H1 (cell line): ENCODE results near the gene BCL11A. TPM values are rescaled to one million over a fixed set of nuclear protein-coding genes. Genes with fewer than 3 reads are reported as not detected.

Experiments used
- CTCF ChIA-PET: fragments of 300-600 bp; sonication (Branson Sonifier 250); formaldehyde crosslinking; loops from one replicate; lab custom pipeline; 2021; ENCODE audit not compliant: partially characterized antibody; lab: Charles Lee
- POLR2A ChIA-PET: fragments of 300-600 bp; sonication (Branson Sonifier 250); formaldehyde crosslinking; loops from one replicate; lab custom pipeline; 2021; ENCODE audit warnings: inconsistent platforms; ENCODE audit not compliant: partially characterized antibody; lab: Charles Lee
- DNase-seq, 2 experiments: peaks; one replicate each; pipeline versions ENCODE4 v3.0.0 to v3.0.0-alpha.2; 2010 to 2022; ENCODE audit warnings: low spot score in 2 of 2, low read depth in 1 of 2, mixed read lengths in 1 of 2
- FAIRE-seq: peaks from 2 replicates; lab custom pipeline; 2011; peaks lifted over from hg19 to GRCh38; lab: Jason Lieb, UNC
- H2AFZ ChIP-seq: 2 replicates; pipeline ENCODE4 v1.8.1; 2012; ENCODE audit warnings: low read length, inconsistent platforms
- H2AK5ac ChIP-seq: 2 replicates; pipeline ENCODE4 v1.6.1; 2013; ENCODE audit warnings: low read depth, low read length
- H2BK120ac ChIP-seq: replicated peaks from 2 replicates; pipeline ENCODE3; 2013; ENCODE audit warnings: low read depth, low read length, inconsistent platforms
- H2BK12ac ChIP-seq: 2 replicates; pipeline ENCODE4 v1.6.1; 2013; ENCODE audit warnings: low read depth, low read length
- H2BK15ac ChIP-seq: 2 replicates; pipeline ENCODE4 v1.6.1; 2013; ENCODE audit warnings: low read length
- H2BK20ac ChIP-seq: 2 replicates; pipeline ENCODE4 v1.6.1; 2013; ENCODE audit warnings: low read length
- H2BK5ac ChIP-seq: 2 replicates; pipeline ENCODE4 v1.6.1; 2013; ENCODE audit warnings: low read depth, low read length
- H3K14ac ChIP-seq: 2 replicates; pipeline ENCODE4 v1.6.1; 2013; ENCODE audit warnings: inconsistent platforms; ENCODE audit not compliant: insufficient read length
- H3K18ac ChIP-seq: 2 replicates; pipeline ENCODE4 v1.6.1; 2013; ENCODE audit warnings: low read length; ENCODE audit errors: extremely low read depth
- H3K23ac ChIP-seq: 2 replicates; pipeline ENCODE4 v1.6.1; 2013; ENCODE audit warnings: inconsistent platforms; ENCODE audit not compliant: insufficient read length
- H3K23me2 ChIP-seq: 2 replicates; pipeline ENCODE4 v1.6.1; 2013; ENCODE audit warnings: low read depth, low read length
- H3K27ac ChIP-seq: 2 replicates; pipeline ENCODE4 v1.6.1; 2011; ENCODE audit warnings: low read depth, low read length, inconsistent platforms
- H3K27me3 ChIP-seq, 4 experiments: replicated peaks in 1 of 4; 1 replicate in 1 of 4; 2 replicates in 3 of 4; pipeline versions ENCODE4 v1.6.1 to v1.8.1; 2011 to 2013; ENCODE audit warnings: low read length in 3 of 4, mild to moderate bottlenecking in 3 of 4, inconsistent platforms in 2 of 4, mixed read lengths in 2 of 4, moderate library complexity in 1 of 4; ENCODE audit not compliant: control insufficient read depth in 3 of 4, insufficient read depth in 3 of 4; ENCODE audit errors: extremely low read depth in 1 of 4
- H3K36me3 ChIP-seq, 4 experiments: 2 replicates each; pipeline versions ENCODE4 v1.6.1 to v1.8.1; 2011 to 2013; ENCODE audit warnings: mild to moderate bottlenecking in 4 of 4, low read length in 3 of 4, moderate library complexity in 2 of 4, control low read depth in 1 of 4, inconsistent platforms in 1 of 4; ENCODE audit not compliant: insufficient read depth in 4 of 4, control insufficient read depth in 2 of 4
- H3K4ac ChIP-seq: replicated peaks from 2 replicates; pipeline ENCODE3; 2013; ENCODE audit warnings: low read length, low read depth, mixed read lengths, inconsistent platforms; ENCODE audit not compliant: insufficient read length
- H3K4me1 ChIP-seq, 4 experiments: replicated peaks in 1 of 4; 1 replicate in 1 of 4; 2 replicates in 3 of 4; pipeline versions ENCODE4 v1.6.1 to v1.8.1; 2011 to 2013; ENCODE audit warnings: low read length in 3 of 4, inconsistent platforms in 2 of 4, mixed read lengths in 1 of 4; ENCODE audit not compliant: insufficient read depth in 4 of 4, control insufficient read depth in 3 of 4
- H3K4me2 ChIP-seq, 2 experiments: 2 replicates each; pipeline versions ENCODE4 v1.6.1 to v1.8.1; 2011 to 2013; ENCODE audit warnings: low read depth in 2 of 2, low read length in 2 of 2, control low read depth in 1 of 2, inconsistent platforms in 1 of 2, mild to moderate bottlenecking in 1 of 2; ENCODE audit not compliant: insufficient read depth in 1 of 2
- H3K4me3 ChIP-seq, 4 experiments: fragments of 200-600, 300-600 bp in 1 of 4; sonication (generic), shearing (Covaris generic), sonication (Bioruptor Twin) in 1 of 4; 2 replicates each; pipeline versions ENCODE4 v1.5.1 to v1.8.1; 2011 to 2016; ENCODE audit warnings: low read length in 4 of 4, low read depth in 3 of 4, control low read depth in 2 of 4, inconsistent platforms in 2 of 4, mild to moderate bottlenecking in 2 of 4, mixed read lengths in 1 of 4, moderate library complexity in 1 of 4; ENCODE audit not compliant: insufficient read depth in 2 of 4; ENCODE audit errors: extremely low read depth in 1 of 4
- H3K56ac ChIP-seq: replicated peaks from 2 replicates; pipeline ENCODE3; 2013; ENCODE audit warnings: low read depth, mild to moderate bottlenecking, mixed read lengths, low read length, inconsistent platforms; ENCODE audit not compliant: insufficient read length
- H3K79me1 ChIP-seq: 2 replicates; pipeline ENCODE4 v1.6.1; 2013; ENCODE audit warnings: low read depth, low read length, control low read depth
- H3K79me2 ChIP-seq, 2 experiments: 2 replicates each; pipeline versions ENCODE4 v1.6.1 to v1.8.1; 2012 to 2013; ENCODE audit warnings: low read length in 2 of 2, mild to moderate bottlenecking in 2 of 2, inconsistent platforms in 1 of 2; ENCODE audit not compliant: insufficient read depth in 2 of 2, control insufficient read depth in 1 of 2
- H3K9ac ChIP-seq, 4 experiments: replicated peaks in 1 of 4; 1 replicate in 1 of 4; 2 replicates in 3 of 4; pipeline versions ENCODE4 v1.6.1 to v1.8.1; 2011 to 2013; ENCODE audit warnings: low read depth in 3 of 4, low read length in 3 of 4, control low read depth in 2 of 4, mild to moderate bottlenecking in 2 of 4, moderate library complexity in 2 of 4, inconsistent platforms in 1 of 4; ENCODE audit errors: extremely low read depth in 1 of 4
- H3K9me3 ChIP-seq, 2 experiments: 2 replicates each; pipeline versions ENCODE4 v1.6.1 to v1.8.1; 2012 to 2013; ENCODE audit warnings: mild to moderate bottlenecking in 2 of 2, moderate library complexity in 2 of 2, control low read depth in 1 of 2, inconsistent platforms in 1 of 2, low read depth in 1 of 2, low read length in 1 of 2, mixed read lengths in 1 of 2; ENCODE audit not compliant: insufficient read depth in 2 of 2
- H4K20me1 ChIP-seq, 2 experiments: replicated peaks in 1 of 2; 2 replicates each; pipeline versions ENCODE3 to v1.8.1; 2011 to 2013; ENCODE audit warnings: inconsistent platforms in 2 of 2, low read length in 2 of 2, mild to moderate bottlenecking in 1 of 2; ENCODE audit not compliant: insufficient read depth in 2 of 2, control insufficient read depth in 1 of 2
- H4K5ac ChIP-seq: 2 replicates; pipeline ENCODE4 v1.6.1; 2013; ENCODE audit warnings: low read length, low read depth, mixed read lengths, inconsistent platforms; ENCODE audit not compliant: insufficient read length
- H4K8ac ChIP-seq: 2 replicates; pipeline ENCODE4 v1.8.0; 2013; ENCODE audit warnings: mild to moderate bottlenecking, moderate library complexity, low read length, inconsistent platforms; ENCODE audit not compliant: insufficient read depth; ENCODE audit errors: extremely low read depth
- H4K91ac ChIP-seq: replicated peaks from 2 replicates; pipeline ENCODE3; 2013; ENCODE audit warnings: low read length, mixed read lengths, inconsistent platforms; ENCODE audit not compliant: insufficient read length
- BCL11A ChIP-seq, 2 experiments: IDR thresholded peaks; one replicate each; pipeline ENCODE4 v1.6.1; 2011; ENCODE audit warnings: low read depth in 2 of 2, low read length in 2 of 2, mild to moderate bottlenecking in 2 of 2
- CBX5 ChIP-seq: fragments of 300-800, 300-1000 bp; sonication (generic); IDR thresholded peaks from 2 replicates; pipeline ENCODE4 v1.7.1; 2016; ENCODE audit warnings: antibody characterized with exemption, low read length, low read depth
- FOSL1 ChIP-seq: IDR thresholded peaks from 2 replicates; pipeline ENCODE4 v1.6.1; 2011; ENCODE audit warnings: mild to moderate bottlenecking, low read depth, low read length, moderate library complexity; ENCODE audit not compliant: insufficient read depth
- HDAC6 ChIP-seq: IDR thresholded peaks from one replicate; pipeline ENCODE4 v1.7.1; 2012; ENCODE audit warnings: low read depth, mild to moderate bottlenecking, inconsistent platforms, low read length, moderate library complexity
- POU5F1 ChIP-seq: IDR thresholded peaks from 2 replicates; pipeline ENCODE4 v1.6.1; 2011; ENCODE audit warnings: low read depth, mild to moderate bottlenecking, low read length, moderate library complexity
- RNF2 ChIP-seq: fragments of 200-900, 300-1000 bp; sonication (generic); IDR thresholded peaks from 2 replicates; pipeline ENCODE4 v1.7.1; 2016; ENCODE audit warnings: borderline replicate concordance, low read depth, mild to moderate bottlenecking, antibody characterized with exemption, low read length; ENCODE audit not compliant: poor library complexity, severe bottlenecking; ENCODE audit errors: missing control alignments
- RXRA ChIP-seq: IDR thresholded peaks from 2 replicates; pipeline ENCODE4 v1.6.1; 2011; ENCODE audit warnings: low read depth, mild to moderate bottlenecking, low read length, moderate library complexity; ENCODE audit not compliant: insufficient read depth
- SAP30 ChIP-seq: fragments of 300-600 bp; sonication (generic); IDR thresholded peaks from 2 replicates; pipeline ENCODE4 v1.7.1; 2012; ENCODE audit warnings: low read length, moderate library complexity, mild to moderate bottlenecking, inconsistent platforms; ENCODE audit not compliant: insufficient read depth, insufficient replicate concordance
- SIRT6 ChIP-seq: IDR thresholded peaks from one replicate; pipeline ENCODE4 v1.7.1; 2012; ENCODE audit warnings: low read length, inconsistent platforms
- SP2 ChIP-seq: IDR thresholded peaks from 2 replicates; pipeline ENCODE4 v1.6.1; 2012; ENCODE audit warnings: mild to moderate bottlenecking, low read length, inconsistent platforms
- SRF ChIP-seq: IDR thresholded peaks from 2 replicates; pipeline ENCODE4 v1.6.1; 2011; ENCODE audit warnings: mild to moderate bottlenecking, low read depth, low read length, moderate library complexity
- TAF7 ChIP-seq: optimal IDR thresholded peaks from 2 replicates; pipeline ENCODE3; 2011; ENCODE audit warnings: low read depth, mild to moderate bottlenecking, inconsistent platforms, low read length, moderate library complexity, borderline replicate concordance
- TEAD4 ChIP-seq: IDR thresholded peaks from 2 replicates; pipeline ENCODE4 v1.6.1; 2012; ENCODE audit warnings: low read depth, low read length, inconsistent platforms, mixed read lengths
- WGBS, 2 experiments: shearing (Covaris generic) in 1 of 2; methylation state at CpG; one replicate each; pipeline versions ENCODE4 v1.1.6 to v1.1.7; 2013 to 2015; ENCODE audit warnings: low lambda C conversion rate in 2 of 2, mixed read lengths in 2 of 2, inconsistent platforms in 1 of 2, low coverage in 1 of 2, missing lambda C conversion rate in 1 of 2; ENCODE audit not compliant: insufficient replicate concordance in 2 of 2, insufficient coverage in 1 of 2, insufficient read length in 1 of 2; ENCODE audit errors: extremely low coverage in 1 of 2, missing lambda C conversion rate in 1 of 2; 5-methylcytosine and 5-hydroxymethylcytosine counted together
- polyA plus RNA-seq, 7 experiments: library from polyadenylated mRNA; depleted of rRNA in 3 of 7; stranded (reverse) in 5 of 7; unstranded in 2 of 7; fragments of >200 nt in 5 of 7; fragments of 200-250 nt in 2 of 7; gene quantifications; 1 replicate in 5 of 7; 2 replicates in 1 of 7; 4 replicates in 1 of 7; pipeline versions ENCODE4 v1.2.1 to v1.2.3, GENCODE V29; 2011 to 2013; ENCODE audit warnings: missing spikeins in 2 of 7, mixed read lengths in 2 of 7
- total RNA-seq: library from RNA; stranded (reverse); fragmentation: NEBNext Ultra II Directional; extraction: Animal tissue kit (Norgen Biotek cat#: 25700); gene quantifications from 2 replicates; pipeline ENCODE4 v1.2.1, GENCODE V29; 2021

BCL11A gene
- total and polyA plus RNA-seq, 2 of the 8 experiments (the other 6 are each of a cell fraction or from before 2014, with no cell fraction given): 11.9 to 59.3 TPM

DNA sequence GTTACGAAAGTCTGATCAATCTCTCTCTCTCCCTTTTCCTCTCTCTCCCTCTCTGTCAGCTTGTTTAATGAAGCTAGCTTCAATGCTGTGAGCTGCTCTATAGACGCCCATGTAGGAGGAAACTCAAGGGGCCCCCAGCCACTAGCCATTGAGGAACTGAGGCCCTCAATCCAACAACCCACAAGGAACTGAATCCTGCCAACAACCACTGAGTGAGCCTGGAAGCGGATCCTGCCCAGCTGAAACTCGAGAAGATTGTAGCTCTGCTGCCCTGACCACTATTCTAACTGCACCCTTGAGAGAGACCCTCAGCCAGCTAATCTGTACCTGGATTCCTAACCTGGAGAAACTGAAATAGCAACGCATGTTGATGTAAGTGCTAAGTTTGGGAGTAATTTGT is 129.2 kb downstream of the BCL11A start:
- peaks cover 0 to 14% (median 4%) of the 10 kb centered on the region in 4 experiments; a peak in 2 of 8 replicates for H3K36me3 ChIP-seq
- no peak overlapping the region for H4K5ac ChIP-seq
- no peak for DNase-seq
- no peaks in the 10 kb centered on the region for H4K20me1 ChIP-seq
- no peaks in the 10 kb centered on the region for H3K79me1 ChIP-seq
- H3K18ac ChIP-seq: no peak overlapping the region
- peaks cover 0 to 12% (median 8%) of the 10 kb centered on the region in 4 experiments; a peak in 4 of 7 replicates for H3K4me1 ChIP-seq
- H2AK5ac ChIP-seq: no peak overlapping the region
- no peak for TF ChIP-seq TAF7
- TF ChIP-seq TEAD4: no peak
- no peak for TF ChIP-seq POU5F1
- no peak for TF ChIP-seq RNF2
- no peak for TF ChIP-seq SIRT6
- TF ChIP-seq SAP30: no peak
- no peak for TF ChIP-seq RXRA
- no peak for TF ChIP-seq HDAC6
- no peak for TF ChIP-seq SRF
- TF ChIP-seq BCL11A (IDR thresholded peaks at IDR 0.05; ENCODE audit: low read depth in 2 of 2, low read length in 2 of 2): no peak
- TF ChIP-seq SP2: no peak
- TF ChIP-seq CBX5: no peak
- no peak for TF ChIP-seq FOSL1
- TF ChIP-seq, all 59 proteins: peak for 0
- no peak overlapping the region for H3K14ac ChIP-seq
- no peak overlapping the region; the same call in 1 of the 2 replicates for H2BK5ac ChIP-seq
- no peaks in the 10 kb centered on the region for H3K9me3 ChIP-seq
- WGBS, 2 experiments: 77% methylated on average over 5 of the region's 5 CpGs; no CpG with 5 or more reads in 1 of the 2 experiments
- FAIRE-seq: no peak
- H3K56ac ChIP-seq: no peak overlapping the region
- no peak overlapping the region for H4K91ac ChIP-seq
- H3K9ac ChIP-seq: no peak overlapping the region
- H2BK15ac ChIP-seq: no peak overlapping the region
- H3K4me3 ChIP-seq: no peak overlapping the region
- no peak overlapping the region for H3K4me2 ChIP-seq
- H3K27ac ChIP-seq: no peak overlapping the region
- no peak overlapping the region for H3K23ac ChIP-seq
- ChIA-PET POLR2A (interaction anchor here (1.1 kb wide), 1 partner anchor 126 kb away, joined by 3 read pairs; no protein-coding TSS in a partner anchor), CTCF (interaction anchor here (1.2 kb wide), 1 partner anchor 15 kb away, joined by 4 read pairs; no protein-coding TSS in a partner anchor)
- no peak overlapping the region for H3K4ac ChIP-seq
- H2BK20ac ChIP-seq: no peak overlapping the region
- H2AFZ ChIP-seq: no peak overlapping the region
- H3K23me2 ChIP-seq: no peaks in the 10 kb centered on the region
- no peak overlapping the region for H2BK12ac ChIP-seq
- no peaks in the 10 kb centered on the region for H3K27me3 ChIP-seq
- H2BK120ac ChIP-seq: no peak overlapping the region
- no peak overlapping the region for H4K8ac ChIP-seq
- H3K79me2 ChIP-seq: no peaks in the 10 kb centered on the region
